Measurements from ENCODE around the gene FAM124B. TPM values are rescaled to one million over a fixed set of nuclear protein-coding genes. Genes with fewer than 3 reads are reported as not detected.

FAM124B gene
- total and polyA plus RNA-seq, 2 donors (not counting 1 experiment from before 2014, with no cell fraction given): 0.13 to 0.34 TPM

GRCh38 chr2:224392545-224392944 is 9.4 kb downstream of the FAM124B start:
- Histone ChIP-seq H3K9me3 (ENCODE audit: control extremely low read depth in 1 of 3, control insufficient read depth in 2 of 3, insufficient read depth in 1 of 3, low read length in 2 of 3) (no peaks in the 10 kb centered on the region), H3K27me3 (replicated peaks in 1 of 4; ENCODE audit: control extremely low read depth in 1 of 4, control insufficient read depth in 3 of 4, insufficient read depth in 4 of 4, low read length in 3 of 4) (no peaks in the 10 kb centered on the region), H3K4me1 (ENCODE audit: control insufficient read depth in 2 of 2, insufficient read depth in 2 of 2, low read length in 2 of 2) (no peaks in the 10 kb centered on the region), H2AFZ (ENCODE audit: insufficient read depth, low read depth, low read length, poor library complexity, severe bottlenecking) (no peak overlapping the region), H3K4me2 (replicated peaks; ENCODE audit: low read depth, low read length, poor library complexity, severe bottlenecking) (no peak overlapping the region), H3K79me2 (ENCODE audit: control insufficient read depth, insufficient read depth, low read length) (no peaks in the 10 kb centered on the region), H3K9ac (ENCODE audit: low read length) (no peak overlapping the region), H3K27ac (ENCODE audit: low read length in 2 of 2) (no peak overlapping the region), H3K4me3 (ENCODE audit: control extremely low read depth in 1 of 5, extremely low read depth in 1 of 5, insufficient read depth in 1 of 5, low read depth in 2 of 5, low read length in 4 of 5) (no peak overlapping the region), H3K36me3 (replicated peaks in 1 of 2; ENCODE audit: control extremely low read depth in 1 of 2, control insufficient read depth in 1 of 2, extremely low read depth in 1 of 2, insufficient read depth in 2 of 2, low read length in 1 of 2) (no peaks in the 10 kb centered on the region), H4K20me1 (ENCODE audit: control insufficient read depth, insufficient read depth, low read length, poor library complexity, severe bottlenecking) (no peaks in the 10 kb centered on the region)
- no peak for DNase-seq
- TF ChIP-seq, protein P1, sequence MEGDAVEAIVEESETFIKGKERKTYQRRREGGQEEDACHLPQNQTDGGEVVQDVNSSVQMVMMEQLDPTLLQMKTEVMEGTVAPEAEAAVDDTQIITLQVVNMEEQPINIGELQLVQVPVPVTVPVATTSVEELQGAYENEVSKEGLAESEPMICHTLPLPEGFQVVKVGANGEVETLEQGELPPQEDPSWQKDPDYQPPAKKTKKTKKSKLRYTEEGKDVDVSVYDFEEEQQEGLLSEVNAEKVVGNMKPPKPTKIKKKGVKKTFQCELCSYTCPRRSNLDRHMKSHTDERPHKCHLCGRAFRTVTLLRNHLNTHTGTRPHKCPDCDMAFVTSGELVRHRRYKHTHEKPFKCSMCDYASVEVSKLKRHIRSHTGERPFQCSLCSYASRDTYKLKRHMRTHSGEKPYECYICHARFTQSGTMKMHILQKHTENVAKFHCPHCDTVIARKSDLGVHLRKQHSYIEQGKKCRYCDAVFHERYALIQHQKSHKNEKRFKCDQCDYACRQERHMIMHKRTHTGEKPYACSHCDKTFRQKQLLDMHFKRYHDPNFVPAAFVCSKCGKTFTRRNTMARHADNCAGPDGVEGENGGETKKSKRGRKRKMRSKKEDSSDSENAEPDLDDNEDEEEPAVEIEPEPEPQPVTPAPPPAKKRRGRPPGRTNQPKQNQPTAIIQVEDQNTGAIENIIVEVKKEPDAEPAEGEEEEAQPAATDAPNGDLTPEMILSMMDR (IDR thresholded peaks at IDR 0.05): no peak
- TF ChIP-seq EZH2 (IDR thresholded peaks at IDR 0.05; ENCODE audit: borderline replicate concordance, insufficient read depth, low read depth, low read length, poor library complexity, severe bottlenecking): no peak
- H3K9me3 Mint-ChIP-seq (ENCODE audit: insufficient read depth): no peaks in the 10 kb centered on the region
- H3K27ac Mint-ChIP-seq: no peak overlapping the region
- H3K4me1 Mint-ChIP-seq: no peaks in the 10 kb centered on the region
- H3K4me3 Mint-ChIP-seq: no peak overlapping the region
- intact Hi-C loops (cut with micrococcal nuclease): no loop called here
- ATAC-seq (ENCODE audit: low read depth): no peak
- WGBS (ENCODE audit: insufficient coverage): 100% methylated on average over 1 of the region's 4 CpGs
- ChIA-PET POLR2A (no interaction called here), CTCF (interaction anchor here (0.7 to 0.9 kb wide), 3 partner anchors 22 to 256 kb away, joined by 3 read pairs; no protein-coding TSS in a partner anchor)
- H3K27me3 Mint-ChIP-seq: peaks cover 4% of the 10 kb centered on the region

DNA sequence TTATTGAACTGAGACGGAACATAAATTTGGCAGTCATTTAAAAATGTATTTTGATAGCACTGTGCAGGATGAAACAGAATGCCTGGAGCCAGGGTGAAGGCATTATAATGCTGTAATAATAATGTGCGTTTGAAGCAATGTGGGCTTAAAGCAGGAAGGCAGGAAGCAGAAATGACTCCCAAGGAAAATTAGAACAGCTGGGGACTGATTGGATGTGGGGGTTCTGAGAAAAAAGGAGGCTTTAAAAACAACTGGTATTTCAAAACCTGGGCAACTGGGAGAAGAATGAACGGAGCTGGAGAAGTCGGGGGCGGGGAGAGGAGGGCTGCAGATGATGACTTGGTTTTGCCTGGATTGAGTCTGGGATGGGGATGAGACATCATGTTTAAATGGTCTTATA is 12.6 kb downstream of the FAM124B start:
- 100% methylated on average over 5 of the region's 5 CpGs for WGBS (ENCODE audit: insufficient coverage)
- Histone ChIP-seq H3K4me3 (ENCODE audit: control extremely low read depth in 1 of 5, extremely low read depth in 1 of 5, insufficient read depth in 1 of 5, low read depth in 2 of 5, low read length in 4 of 5) (no peak overlapping the region), H3K27me3 (replicated peaks in 1 of 4; ENCODE audit: control extremely low read depth in 1 of 4, control insufficient read depth in 3 of 4, insufficient read depth in 4 of 4, low read length in 3 of 4) (no peaks in the 10 kb centered on the region), H3K9me3 (ENCODE audit: control extremely low read depth in 1 of 3, control insufficient read depth in 2 of 3, insufficient read depth in 1 of 3, low read length in 2 of 3) (no peaks in the 10 kb centered on the region), H3K27ac (ENCODE audit: low read length in 2 of 2) (no peak overlapping the region), H2AFZ (ENCODE audit: insufficient read depth, low read depth, low read length, poor library complexity, severe bottlenecking) (no peak overlapping the region), H3K79me2 (ENCODE audit: control insufficient read depth, insufficient read depth, low read length) (no peaks in the 10 kb centered on the region), H3K36me3 (replicated peaks in 1 of 2; ENCODE audit: control extremely low read depth in 1 of 2, control insufficient read depth in 1 of 2, extremely low read depth in 1 of 2, insufficient read depth in 2 of 2, low read length in 1 of 2) (no peaks in the 10 kb centered on the region), H3K9ac (ENCODE audit: low read length) (no peak overlapping the region), H3K4me2 (replicated peaks; ENCODE audit: low read depth, low read length, poor library complexity, severe bottlenecking) (no peak overlapping the region), H3K4me1 (ENCODE audit: control insufficient read depth in 2 of 2, insufficient read depth in 2 of 2, low read length in 2 of 2) (no peaks in the 10 kb centered on the region), H4K20me1 (ENCODE audit: control insufficient read depth, insufficient read depth, low read length, poor library complexity, severe bottlenecking) (no peaks in the 10 kb centered on the region)
- peaks cover 6% of the 10 kb centered on the region for H3K27me3 Mint-ChIP-seq
- CTCF ChIA-PET: no interaction called here
- no peak for TF ChIP-seq EZH2 (IDR thresholded peaks at IDR 0.05; ENCODE audit: borderline replicate concordance, insufficient read depth, low read depth, low read length, poor library complexity, severe bottlenecking)
- TF ChIP-seq, protein P1 (IDR thresholded peaks at IDR 0.05): no peak
- no peaks in the 10 kb centered on the region for H3K9me3 Mint-ChIP-seq (ENCODE audit: insufficient read depth)
- no peak for DNase-seq
- intact Hi-C loops (cut with micrococcal nuclease): no loop called here
- POLR2A ChIA-PET: no interaction called here
- no peak overlapping the region for H3K4me3 Mint-ChIP-seq
- no peak overlapping the region for H3K27ac Mint-ChIP-seq
- no peak for ATAC-seq (ENCODE audit: low read depth)
- H3K4me1 Mint-ChIP-seq: no peaks in the 10 kb centered on the region

Measured in B cell (primary cell).